Fibroblast of skin of right biceps (primary cell): ENCODE data around the gene ARHGAP9.
A peak's percentile ranks its signal among the peaks of the same experiment; 100 is the strongest.
"Not testable (repeated sequence)": the region's sequence is repeated elsewhere in the genome, so short reads cannot be mapped to it uniquely, and the experiment has no call there.

Experiments used
- DNase-seq: peaks from one replicate; pipeline ENCODE4 v3.0.0-alpha.2; 2013

ARHGAP9 gene

GRCh38 chr12:57479376-57480115 lies at the start of gene ARHGAP9:
ARHGAP9 (minus strand) TSS chr12:57479866; CDS start chr12:57479406, 460 bp downstream.
- DNase-seq, result no peak

GRCh38 chr12:57528831-57529555 lies 49.3 kb upstream of the ARHGAP9 start:
- DNase-seq, result no peak

- DNase-seq, result no peak
Observed at GRCh38 chr12:57528176-57528575, 48.5 kb upstream of the ARHGAP9 start.

GRCh38 chr12:57527184-57527583 lies 47.5 kb upstream of the ARHGAP9 start:
- no peak for DNase-seq

- DNase-seq, result no peak
Observed at GRCh38 chr12:57526477-57527126, 46.9 kb upstream of the ARHGAP9 start.

- DNase-seq, result no peak
Observed at GRCh38 chr12:57525615-57526383, 46.1 kb upstream of the ARHGAP9 start.

GRCh38 chr12:57524814-57525614 lies 45.3 kb upstream of the ARHGAP9 start:
- no peak for DNase-seq

GRCh38 chr12:57523706-57524614 lies 44.3 kb upstream of the ARHGAP9 start:
- no peak for DNase-seq

- peak; percentile 58 for DNase-seq
Observed at GRCh38 chr12:57522887-57523705, 43.4 kb upstream of the ARHGAP9 start.

- peak; percentile 96 for DNase-seq
Observed at GRCh38 chr12:57522011-57522886, 42.6 kb upstream of the ARHGAP9 start, which contains the start of gene MBD6. MBD6 (plus strand) TSS chr12:57522824; CDS start chr12:57524304, 1,480 bp downstream.

- DNase-seq, result peak; percentile 71
Observed at GRCh38 chr12:57521525-57522010, 41.9 kb upstream of the ARHGAP9 start.

- peak; percentile 99 for DNase-seq
Observed at GRCh38 chr12:57520053-57520818, 40.6 kb upstream of the ARHGAP9 start, which contains the start of gene DDIT3. DDIT3 (minus strand) TSS chr12:57520514; CDS start chr12:57517406, 3,108 bp downstream.

- peak; percentile 30 for DNase-seq
Observed at GRCh38 chr12:57519796-57520052, 40.1 kb upstream of the ARHGAP9 start.

GRCh38 chr12:57518920-57519795 lies 39.5 kb upstream of the ARHGAP9 start:
- DNase-seq, result peak; percentile 47

- DNase-seq, result no peak
Observed at GRCh38 chr12:57518176-57518919, 38.7 kb upstream of the ARHGAP9 start.

- not testable (repeated sequence) for DNase-seq
Observed at GRCh38 chr12:57517718-57518117, 38.1 kb upstream of the ARHGAP9 start.
